GM23338 (cell line): ENCODE data around the gene BTBD9.

Experiments used
- CREB1 ChIP-seq: fragments of 250-450 bp; sonication (Bioruptor Pico); IDR thresholded peaks from 2 replicates; pipeline ENCODE4 v1.5.0; 2020; ENCODE audit warnings: low read depth, mild to moderate bottlenecking, moderate library complexity
- EZH2 ChIP-seq: fragments of 200-600 bp; sonication (generic); IDR thresholded peaks from one replicate; pipeline ENCODE4 v1.8.0; 2017; ENCODE audit warnings: antibody characterized with exemption, mild to moderate bottlenecking, low read depth; ENCODE audit not compliant: unreplicated experiment
- EZH2phosphoT487 ChIP-seq: fragments of 200-600 bp; sonication (generic); IDR thresholded peaks from one replicate; pipeline ENCODE4 v1.8.1; 2018; ENCODE audit warnings: antibody characterized with exemption; ENCODE audit not compliant: unreplicated experiment
- JUNB ChIP-seq: IDR thresholded peaks from one replicate; pipeline ENCODE4 v1.6.1; 2016; ENCODE audit warnings: antibody characterized with exemption; ENCODE audit not compliant: unreplicated experiment
- POLR2AphosphoS5 ChIP-seq: IDR thresholded peaks from 2 replicates; pipeline ENCODE4 v1.6.1; 2016; ENCODE audit warnings: antibody characterized with exemption, low read depth
- REST ChIP-seq: IDR thresholded peaks from one replicate; pipeline ENCODE4 v1.6.1; 2018; ENCODE audit warnings: antibody characterized with exemption; ENCODE audit not compliant: unreplicated experiment
- STAT1 ChIP-seq: IDR thresholded peaks from one replicate; pipeline ENCODE4 v1.6.1; 2016; ENCODE audit warnings: antibody characterized with exemption; ENCODE audit not compliant: unreplicated experiment
- ZNF114 ChIP-seq: fragments of 250-450 bp; sonication (Bioruptor Pico); IDR thresholded peaks from 2 replicates; pipeline ENCODE4 v1.5.0; 2020; ENCODE audit warnings: mild to moderate bottlenecking, moderate library complexity
- ZNF331 ChIP-seq: fragments of 250-450 bp; sonication (Bioruptor Pico); IDR thresholded peaks from 2 replicates; pipeline ENCODE4 v1.5.0; 2020; ENCODE audit warnings: low read depth, mild to moderate bottlenecking, moderate library complexity
- ZNF462 ChIP-seq: fragments of 250-450 bp; sonication (Bioruptor Pico); IDR thresholded peaks from 2 replicates; pipeline ENCODE4 v1.5.0; 2020; ENCODE audit warnings: mild to moderate bottlenecking, moderate library complexity
- TF ChIP-seq, protein P1 (sequence below), 2 experiments: fragments of 200-600 bp in 1 of 2; sonication (generic) in 1 of 2; conservative IDR thresholded peaks; 2 replicates each; pipeline versions ENCODE4 v1.5.1 to v1.6.1; 2016 to 2017; ENCODE audit warnings: antibody characterized with exemption in 2 of 2, low read depth in 2 of 2, mild to moderate bottlenecking in 2 of 2, moderate library complexity in 1 of 2
- TF ChIP-seq, protein P2 (sequence below): IDR thresholded peaks from 2 replicates; pipeline ENCODE4 v1.6.1; 2016; ENCODE audit warnings: antibody characterized with exemption

DNA sequence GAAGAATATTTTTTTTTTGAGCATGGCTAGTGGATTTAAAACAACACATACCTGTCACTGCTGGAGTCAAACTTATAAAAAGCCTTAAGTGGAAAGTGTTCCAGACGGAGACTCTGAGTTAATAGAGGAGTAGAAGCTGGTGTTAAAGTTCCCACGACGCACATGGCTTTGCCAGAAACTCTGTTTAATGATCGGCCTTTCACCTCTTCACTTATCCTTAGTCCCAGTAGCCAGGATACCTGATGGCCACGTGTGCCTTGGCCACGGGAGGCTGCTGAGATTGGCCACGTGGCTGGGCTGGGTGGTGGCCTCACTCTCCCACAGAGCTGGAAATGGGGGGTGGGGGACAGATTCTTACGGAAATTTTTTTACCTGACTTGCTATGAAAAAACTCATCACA lies 487.1 kb downstream of the BTBD9 start:
- TF ChIP-seq EZH2 (no peak), JUNB (no peak), REST (no peak), EZH2phosphoT487 (no peak), ZNF114 (CRISPR knock-in tag) (no peak), CREB1 (CRISPR knock-in tag) (no peak), POLR2AphosphoS5 (no peak), ZNF331 (no peak), ZNF462 (no peak), STAT1 (no peak)
- TF ChIP-seq, protein P1, sequence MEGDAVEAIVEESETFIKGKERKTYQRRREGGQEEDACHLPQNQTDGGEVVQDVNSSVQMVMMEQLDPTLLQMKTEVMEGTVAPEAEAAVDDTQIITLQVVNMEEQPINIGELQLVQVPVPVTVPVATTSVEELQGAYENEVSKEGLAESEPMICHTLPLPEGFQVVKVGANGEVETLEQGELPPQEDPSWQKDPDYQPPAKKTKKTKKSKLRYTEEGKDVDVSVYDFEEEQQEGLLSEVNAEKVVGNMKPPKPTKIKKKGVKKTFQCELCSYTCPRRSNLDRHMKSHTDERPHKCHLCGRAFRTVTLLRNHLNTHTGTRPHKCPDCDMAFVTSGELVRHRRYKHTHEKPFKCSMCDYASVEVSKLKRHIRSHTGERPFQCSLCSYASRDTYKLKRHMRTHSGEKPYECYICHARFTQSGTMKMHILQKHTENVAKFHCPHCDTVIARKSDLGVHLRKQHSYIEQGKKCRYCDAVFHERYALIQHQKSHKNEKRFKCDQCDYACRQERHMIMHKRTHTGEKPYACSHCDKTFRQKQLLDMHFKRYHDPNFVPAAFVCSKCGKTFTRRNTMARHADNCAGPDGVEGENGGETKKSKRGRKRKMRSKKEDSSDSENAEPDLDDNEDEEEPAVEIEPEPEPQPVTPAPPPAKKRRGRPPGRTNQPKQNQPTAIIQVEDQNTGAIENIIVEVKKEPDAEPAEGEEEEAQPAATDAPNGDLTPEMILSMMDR (conservative IDR thresholded peaks at IDR 0.05; ENCODE audit: low read depth in 2 of 2), result no peak
- TF ChIP-seq, protein P2, sequence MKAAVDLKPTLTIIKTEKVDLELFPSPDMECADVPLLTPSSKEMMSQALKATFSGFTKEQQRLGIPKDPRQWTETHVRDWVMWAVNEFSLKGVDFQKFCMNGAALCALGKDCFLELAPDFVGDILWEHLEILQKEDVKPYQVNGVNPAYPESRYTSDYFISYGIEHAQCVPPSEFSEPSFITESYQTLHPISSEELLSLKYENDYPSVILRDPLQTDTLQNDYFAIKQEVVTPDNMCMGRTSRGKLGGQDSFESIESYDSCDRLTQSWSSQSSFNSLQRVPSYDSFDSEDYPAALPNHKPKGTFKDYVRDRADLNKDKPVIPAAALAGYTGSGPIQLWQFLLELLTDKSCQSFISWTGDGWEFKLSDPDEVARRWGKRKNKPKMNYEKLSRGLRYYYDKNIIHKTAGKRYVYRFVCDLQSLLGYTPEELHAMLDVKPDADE, result no peak
